Rectal smooth muscle tissue (tissue), 1 donor: ENCODE data around the gene TADA1.

Experiments
- H3K27ac ChIP-seq: one replicate; pipeline ENCODE4 v1.7.0; 2013; ENCODE audit warnings: low read depth, low read length, inconsistent platforms
- H3K27me3 ChIP-seq: one replicate; pipeline ENCODE4 v1.7.0; 2013; ENCODE audit warnings: low read length; ENCODE audit not compliant: control insufficient read depth, insufficient read depth
- H3K36me3 ChIP-seq: one replicate; pipeline ENCODE4 v1.7.0; 2013; ENCODE audit warnings: low read length; ENCODE audit not compliant: control insufficient read depth, insufficient read depth
- H3K4me1 ChIP-seq: one replicate; pipeline ENCODE4 v1.7.0; 2013; ENCODE audit warnings: low read length; ENCODE audit not compliant: control insufficient read depth, insufficient read depth
- H3K4me3 ChIP-seq: one replicate; pipeline ENCODE4 v1.7.0; 2013; ENCODE audit warnings: low read length
- H3K9ac ChIP-seq: one replicate; pipeline ENCODE4 v1.7.0; 2013; ENCODE audit warnings: low read length

Gene TADA1, protein sequence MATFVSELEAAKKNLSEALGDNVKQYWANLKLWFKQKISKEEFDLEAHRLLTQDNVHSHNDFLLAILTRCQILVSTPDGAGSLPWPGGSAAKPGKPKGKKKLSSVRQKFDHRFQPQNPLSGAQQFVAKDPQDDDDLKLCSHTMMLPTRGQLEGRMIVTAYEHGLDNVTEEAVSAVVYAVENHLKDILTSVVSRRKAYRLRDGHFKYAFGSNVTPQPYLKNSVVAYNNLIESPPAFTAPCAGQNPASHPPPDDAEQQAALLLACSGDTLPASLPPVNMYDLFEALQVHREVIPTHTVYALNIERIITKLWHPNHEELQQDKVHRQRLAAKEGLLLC

DNA sequence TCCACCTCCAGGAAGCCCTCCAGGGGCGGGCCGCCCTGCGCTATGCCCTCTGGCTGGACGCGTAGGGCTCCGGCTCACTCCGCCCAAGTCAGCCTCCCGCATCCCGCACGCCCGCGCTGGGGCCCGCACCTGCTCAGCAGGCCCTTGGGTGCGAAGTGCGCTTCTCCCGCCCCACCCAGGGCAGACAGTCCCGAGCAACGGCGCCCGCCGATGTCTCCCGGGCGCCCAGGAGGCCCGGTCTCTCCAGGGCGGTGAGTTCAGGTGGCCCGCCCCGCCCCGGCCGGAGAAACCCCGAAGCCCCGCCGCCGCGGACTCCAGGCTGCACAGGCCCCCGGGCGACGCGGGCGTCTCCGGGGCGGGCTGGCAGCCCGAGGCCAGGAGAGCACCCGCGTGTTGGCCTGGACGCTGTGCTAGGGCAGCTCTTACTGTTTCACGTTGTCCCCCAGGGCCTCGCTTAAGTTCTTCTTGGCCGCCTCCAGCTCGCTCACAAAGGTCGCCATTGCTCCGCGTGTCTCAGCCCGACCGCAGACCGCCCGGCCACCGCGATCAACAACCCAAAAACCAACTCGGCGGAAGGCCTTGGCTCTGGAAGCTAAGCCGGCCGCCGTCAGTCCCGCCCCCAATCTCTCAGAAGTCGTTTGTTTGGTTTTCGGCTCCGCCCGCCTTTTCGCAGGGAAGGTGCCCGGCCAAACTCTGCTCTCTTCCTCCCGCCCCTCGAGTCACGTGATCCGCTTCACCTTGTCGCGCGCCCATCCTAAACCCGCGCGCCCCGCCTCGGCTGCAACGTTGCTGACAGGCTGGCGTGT is at the start of gene TADA1:
Gene TADA1 (minus strand): TSS at position 531 of the 806 bp plus-strand sequence. CDS start 31 bp downstream, at position 500.
- H3K4me1 ChIP-seq, result peaks cover 8% of the 10 kb centered on the region
- no peaks in the 10 kb centered on the region for H3K36me3 ChIP-seq

DNA sequence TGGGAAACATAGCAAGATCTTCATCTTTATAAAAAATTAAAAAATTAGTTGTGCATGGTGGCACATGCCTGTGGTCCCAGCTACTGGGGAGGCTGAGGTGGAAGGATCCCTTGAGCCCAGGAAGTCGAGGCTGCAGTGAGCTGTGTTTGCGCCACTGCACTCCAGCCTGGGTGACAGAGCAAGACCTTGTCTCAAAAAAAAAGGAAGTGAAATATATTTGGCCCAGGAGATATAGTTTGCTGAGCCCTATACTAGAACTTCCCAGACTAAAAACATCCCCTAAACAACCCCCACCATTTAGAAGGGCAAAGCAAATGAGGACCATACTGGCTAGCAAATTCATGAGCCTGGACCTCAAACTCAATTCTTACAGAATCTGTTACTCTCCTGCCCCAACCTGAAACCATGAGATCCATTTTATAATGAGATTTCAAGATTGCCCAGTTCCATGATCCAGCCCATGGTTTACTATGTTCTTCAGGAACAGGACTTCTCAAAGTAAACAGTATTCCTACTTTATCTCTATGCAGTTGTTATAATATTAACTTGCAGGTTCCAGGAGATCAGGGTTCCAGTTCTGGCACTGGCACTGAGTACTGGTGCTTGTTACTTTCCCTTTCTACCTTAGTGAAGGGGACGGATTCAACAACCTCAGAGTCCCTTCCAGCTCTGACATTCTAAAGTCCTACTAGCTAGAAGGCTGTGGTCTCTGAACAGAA is 48.9 kb upstream of the TADA1 start:
- H3K27ac ChIP-seq, result no peak overlapping the region
- H3K4me1 ChIP-seq, result no peaks in the 10 kb centered on the region
- H3K9ac ChIP-seq, result no peak overlapping the region
- no peak overlapping the region for H3K4me3 ChIP-seq
- peaks cover 7% of the 10 kb centered on the region for H3K27me3 ChIP-seq
- no peaks in the 10 kb centered on the region for H3K36me3 ChIP-seq

More for the DNA sequence above, at the start of gene TADA1:
- Histone ChIP-seq H3K9ac (peak within 1 kb of the TSS; percentile 73), H3K4me3 (peak within 1 kb of the TSS; percentile 84), H3K27ac (peak within 1 kb of the TSS; percentile 93), H3K27me3 (no peaks in the 10 kb centered on the region)

DNA sequence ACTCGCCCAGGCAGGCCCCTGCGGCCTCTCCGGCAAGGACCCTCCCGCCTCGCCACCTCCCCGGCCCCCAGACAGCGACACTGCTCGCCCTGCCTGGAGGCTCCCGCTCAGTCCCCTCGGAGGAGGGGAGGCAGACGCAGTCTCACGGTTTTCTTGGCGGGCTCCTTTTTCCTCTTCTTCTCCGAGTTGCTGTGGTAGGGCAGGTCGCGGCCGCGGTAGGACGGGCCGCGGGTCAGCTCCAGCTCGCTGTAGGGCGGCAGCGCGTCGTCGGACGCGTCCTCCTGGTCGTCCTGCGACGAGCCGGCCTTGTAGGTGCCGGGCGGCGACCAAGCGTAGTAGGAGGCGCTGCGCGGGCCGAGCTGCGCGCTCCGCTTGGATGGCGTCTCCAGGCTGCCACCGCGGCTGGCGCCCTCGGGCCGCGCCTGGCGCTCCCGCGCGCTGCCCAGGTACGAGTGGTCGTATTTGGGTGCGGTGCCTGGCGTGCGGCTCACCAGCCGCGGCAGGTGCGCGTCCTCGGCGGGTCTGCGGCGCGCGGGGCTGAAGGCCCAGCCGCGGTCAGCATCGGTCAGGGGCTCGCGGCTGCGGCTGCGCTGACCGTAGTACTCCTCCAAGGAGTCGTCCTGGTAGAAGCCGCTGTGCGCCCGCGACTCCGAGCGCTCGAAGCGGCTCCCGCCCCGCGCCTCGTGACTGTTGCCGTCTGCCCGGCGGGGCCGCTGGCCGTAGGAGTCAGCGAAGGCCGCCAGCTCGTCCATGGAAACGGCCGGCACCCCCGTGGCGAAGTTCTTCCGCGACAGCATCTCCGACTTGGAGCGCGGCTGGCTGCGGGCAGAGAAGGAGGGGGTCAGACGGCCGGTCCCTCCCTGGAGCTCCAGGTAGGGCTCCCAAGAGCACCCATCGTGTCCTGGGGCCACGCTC is 44.8 kb upstream of the TADA1 start:
- Histone ChIP-seq H3K4me3 (peak overlapping the region; percentile 58), H3K4me1 (no peaks in the 10 kb centered on the region), H3K36me3 (no peaks in the 10 kb centered on the region), H3K9ac (no peak overlapping the region), H3K27ac (peak overlapping the region; percentile 44), H3K27me3 (peaks cover 7% of the 10 kb centered on the region)

DNA sequence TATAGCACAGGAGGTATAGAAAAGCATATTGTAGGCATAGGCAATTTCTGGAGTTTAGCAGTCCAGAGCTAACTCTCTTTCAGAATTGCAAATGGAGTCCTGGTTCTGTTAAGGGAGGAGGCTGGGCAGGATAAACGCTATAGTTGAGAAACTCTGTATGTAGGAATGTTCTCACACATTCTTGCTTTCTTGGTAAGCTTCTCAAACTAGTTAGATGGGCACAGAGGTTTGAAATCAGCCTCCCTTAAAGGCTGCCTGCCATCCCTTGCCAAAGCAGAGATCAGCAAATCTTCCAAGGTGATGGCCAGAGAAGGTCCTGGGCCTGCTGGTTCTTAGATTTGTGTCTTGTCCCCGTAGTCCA is 42.9 kb upstream of the TADA1 start:
- peaks cover 7% of the 10 kb centered on the region for H3K27me3 ChIP-seq
- no peak overlapping the region for H3K27ac ChIP-seq
- no peak overlapping the region for H3K9ac ChIP-seq
- H3K36me3 ChIP-seq, result no peaks in the 10 kb centered on the region
- no peaks in the 10 kb centered on the region for H3K4me1 ChIP-seq
- H3K4me3 ChIP-seq, result no peak overlapping the region

DNA sequence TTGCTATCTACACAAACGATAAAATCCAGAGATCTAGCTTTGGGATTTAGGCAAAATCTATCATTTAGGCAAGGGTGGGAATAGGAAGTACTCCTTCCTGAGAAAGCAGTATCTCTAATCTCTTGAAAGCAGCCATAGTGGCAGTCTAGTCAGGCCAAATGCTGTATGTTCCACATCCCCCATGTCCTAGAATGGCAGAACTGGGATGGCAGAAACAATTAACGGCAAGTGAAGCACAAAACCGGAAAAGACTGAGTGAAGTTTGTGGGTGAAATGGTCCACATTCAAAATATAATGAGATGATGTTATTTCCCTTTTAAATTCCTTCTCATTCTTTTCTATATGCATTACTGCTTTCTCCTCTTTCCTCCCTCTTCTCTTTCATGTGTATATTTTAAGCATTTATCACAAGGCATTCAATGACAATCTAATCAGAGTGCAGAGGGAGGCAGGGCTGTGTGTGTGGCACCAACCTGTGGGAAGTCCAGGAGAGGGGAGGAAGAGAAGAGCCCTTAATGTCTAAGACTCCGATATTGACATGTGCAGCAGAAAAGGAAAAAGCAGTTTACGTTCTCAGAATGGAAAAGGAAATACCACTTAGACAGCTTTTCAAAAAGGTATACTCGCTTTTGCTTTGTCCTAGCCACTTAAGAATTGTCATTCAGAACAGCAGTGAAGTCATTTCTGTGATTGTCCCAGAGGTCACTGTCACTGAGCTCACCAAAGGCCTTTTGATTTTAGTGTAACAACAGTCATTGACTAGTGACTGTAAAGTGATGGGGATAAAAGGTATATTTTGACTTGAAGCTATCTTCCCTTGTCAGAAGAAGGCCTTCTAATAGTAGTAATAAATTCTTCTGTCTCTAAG is 42.3 kb upstream of the TADA1 start:
- H3K27me3 ChIP-seq, result peaks cover 7% of the 10 kb centered on the region
- H3K36me3 ChIP-seq, result no peaks in the 10 kb centered on the region
- no peak overlapping the region for H3K4me3 ChIP-seq
- no peaks in the 10 kb centered on the region for H3K4me1 ChIP-seq
- H3K27ac ChIP-seq, result no peak overlapping the region
- H3K9ac ChIP-seq, result no peak overlapping the region

DNA sequence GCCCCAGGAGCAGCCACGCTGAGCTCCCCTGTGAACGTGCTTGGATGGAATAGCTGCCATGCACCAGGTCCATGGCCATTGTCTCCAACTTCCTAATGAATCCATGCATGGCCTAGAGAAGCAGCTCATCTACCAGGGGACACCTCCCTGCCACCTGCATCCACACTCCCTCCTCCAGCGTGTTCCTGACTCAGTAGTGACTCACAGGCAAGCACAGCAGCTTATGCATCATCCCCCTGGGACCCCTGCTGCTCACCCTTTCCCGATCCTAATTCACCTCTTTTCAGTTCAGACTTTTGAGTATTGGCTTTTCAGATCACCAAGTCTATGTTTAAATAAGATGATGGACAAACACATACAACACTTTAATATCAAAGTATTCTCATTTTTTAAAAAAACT is 39.9 kb upstream of the TADA1 start:
- Histone ChIP-seq H3K4me3 (no peak overlapping the region), H3K9ac (no peak overlapping the region), H3K36me3 (no peaks in the 10 kb centered on the region), H3K27me3 (peaks cover 5% of the 10 kb centered on the region), H3K4me1 (no peaks in the 10 kb centered on the region), H3K27ac (no peak overlapping the region)

DNA sequence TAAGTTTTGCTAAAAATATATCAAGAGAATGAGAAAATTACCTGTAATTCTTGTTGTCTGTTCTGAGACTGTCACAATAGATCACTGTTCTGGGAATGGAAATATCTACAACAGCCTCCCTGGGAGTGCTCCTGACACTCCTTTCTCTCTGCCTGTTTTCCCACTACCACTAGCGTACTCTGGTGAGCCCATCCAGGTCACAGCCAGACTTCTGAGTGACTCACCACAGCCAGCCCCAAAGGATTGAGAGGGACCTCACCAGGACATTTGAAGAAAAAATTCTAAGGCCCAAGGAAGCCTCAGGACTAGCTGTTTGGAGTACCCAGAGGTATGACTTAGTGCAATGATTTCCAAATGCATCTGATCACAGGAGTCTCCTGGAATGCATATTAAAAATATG is 39.0 kb upstream of the TADA1 start:
- Histone ChIP-seq H3K9ac (no peak overlapping the region), H3K36me3 (no peaks in the 10 kb centered on the region), H3K27ac (no peak overlapping the region), H3K27me3 (no peaks in the 10 kb centered on the region), H3K4me1 (no peaks in the 10 kb centered on the region), H3K4me3 (no peak overlapping the region)

DNA sequence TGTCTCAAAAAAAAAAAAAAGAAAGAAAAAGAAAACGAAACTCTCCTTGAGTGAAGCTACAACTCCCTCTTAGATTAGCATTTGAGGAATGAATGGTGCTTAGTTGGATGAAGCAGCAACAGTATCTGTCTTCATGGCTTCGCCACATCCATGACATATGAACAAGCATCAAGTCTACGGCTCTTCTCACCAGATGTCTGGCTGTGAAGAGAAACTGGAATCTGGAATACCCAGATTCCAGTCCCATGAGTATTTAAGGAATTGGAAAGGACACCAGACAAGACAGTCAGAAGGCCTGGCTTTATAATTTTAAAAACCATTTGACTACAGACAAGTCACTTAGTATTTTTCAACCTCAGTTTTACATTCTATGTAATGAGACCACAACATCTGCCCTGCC is 38.0 kb upstream of the TADA1 start:
- no peak overlapping the region for H3K9ac ChIP-seq

DNA sequence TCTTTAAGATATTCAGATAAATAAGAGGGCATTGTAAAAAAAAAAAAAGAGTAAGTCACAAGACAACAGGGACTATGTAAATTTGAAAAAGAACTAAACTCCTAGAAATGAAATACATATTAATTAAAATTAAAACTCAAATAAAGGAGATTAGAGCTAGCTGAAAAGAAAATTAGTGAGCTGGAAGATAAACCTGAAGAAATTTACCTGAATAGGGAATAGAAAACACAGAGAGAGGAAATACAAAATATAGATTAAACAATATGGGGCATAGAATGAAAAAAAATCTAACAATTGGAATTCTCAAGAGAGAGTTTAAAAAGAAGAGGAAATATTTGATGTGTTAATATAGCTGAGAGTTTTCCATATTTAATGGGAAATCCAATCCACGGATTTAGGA is 35.6 kb upstream of the TADA1 start:
- Histone ChIP-seq H3K36me3 (no peaks in the 10 kb centered on the region), H3K27me3 (no peaks in the 10 kb centered on the region), H3K9ac (no peak overlapping the region), H3K4me3 (no peak overlapping the region), H3K4me1 (peaks cover 5% of the 10 kb centered on the region), H3K27ac (no peak overlapping the region)

More for the DNA sequence above, 38.0 kb upstream of the TADA1 start:
- Histone ChIP-seq H3K36me3 (no peaks in the 10 kb centered on the region), H3K27ac (no peak overlapping the region), H3K4me3 (no peak overlapping the region), H3K4me1 (no peaks in the 10 kb centered on the region), H3K27me3 (no peaks in the 10 kb centered on the region)

DNA sequence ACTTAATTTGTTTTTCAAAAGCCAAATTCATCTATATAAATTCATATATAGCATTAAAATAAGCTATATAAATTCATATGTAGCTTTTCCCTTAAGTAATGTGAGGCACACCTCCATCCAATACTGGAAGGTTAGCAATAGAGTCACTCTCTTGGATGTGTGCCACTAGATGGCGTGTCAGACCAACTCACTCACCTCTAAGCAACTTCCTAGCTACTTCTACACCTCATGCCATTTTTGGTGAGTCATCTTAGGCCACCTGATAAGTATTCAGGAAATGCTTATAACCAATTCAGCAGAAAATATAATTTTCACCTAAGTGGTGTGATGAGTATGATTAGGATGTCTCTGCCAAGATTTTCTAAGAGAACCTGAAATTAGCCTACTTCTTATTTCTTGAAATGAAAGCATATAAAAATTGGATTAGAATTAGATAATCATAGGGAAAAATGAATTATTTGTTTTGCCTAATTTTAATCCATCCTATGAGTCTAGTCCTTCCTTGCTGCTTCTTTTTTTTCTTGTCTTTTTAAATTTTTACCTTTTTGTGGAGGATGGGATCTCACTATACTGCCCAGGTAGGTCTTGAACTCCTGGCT is 34.4 kb upstream of the TADA1 start:
- no peak overlapping the region for H3K27ac ChIP-seq
- no peak overlapping the region for H3K4me3 ChIP-seq
- no peaks in the 10 kb centered on the region for H3K27me3 ChIP-seq
- H3K4me1 ChIP-seq, result peaks cover 14% of the 10 kb centered on the region
- H3K36me3 ChIP-seq, result no peaks in the 10 kb centered on the region
- no peak overlapping the region for H3K9ac ChIP-seq

DNA sequence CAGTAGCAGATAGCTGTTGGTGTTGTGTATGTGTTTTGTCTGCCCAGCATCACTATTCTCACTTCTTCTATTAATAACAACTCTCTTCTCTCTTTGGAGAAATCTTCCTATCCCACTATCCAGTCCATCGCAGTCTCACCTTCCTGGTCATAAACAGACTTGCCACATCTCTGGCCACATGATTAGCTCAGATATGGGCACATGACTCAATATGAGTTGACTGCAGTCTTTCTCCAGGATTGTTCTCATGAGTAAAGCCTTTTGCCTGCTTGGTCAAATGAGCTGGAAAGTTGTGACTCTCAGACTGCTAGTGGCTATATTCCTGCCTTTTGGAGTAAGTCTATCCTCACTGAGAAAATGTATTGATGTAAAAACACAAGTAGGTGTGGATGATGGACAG is 32.9 kb upstream of the TADA1 start:
- H3K36me3 ChIP-seq, result no peaks in the 10 kb centered on the region

More for the DNA sequence above, 32.9 kb upstream of the TADA1 start:
- H3K27ac ChIP-seq, result no peak overlapping the region
- no peak overlapping the region for H3K9ac ChIP-seq
- H3K4me3 ChIP-seq, result no peak overlapping the region
- no peaks in the 10 kb centered on the region for H3K27me3 ChIP-seq
- H3K4me1 ChIP-seq, result peaks cover 27% of the 10 kb centered on the region
